Nephron progenitor cell (in vitro differentiated cells): ENCODE results near the gene C14orf119.

ENCODE experiments used
- DNase-seq: peaks from one replicate; pipeline ENCODE4 v3.0.0; 2021
- H3K27ac Mint-ChIP-seq: 2 replicates; pipeline ENCODE4 v1.8.0; 2021; ENCODE audit warnings: mild to moderate bottlenecking, moderate library complexity, mixed read lengths
- H3K27me3 Mint-ChIP-seq: 2 replicates; pipeline ENCODE4 v1.8.0; 2021; ENCODE audit warnings: mild to moderate bottlenecking, low read depth, mixed read lengths; ENCODE audit not compliant: poor library complexity
- H3K36me3 Mint-ChIP-seq: 2 replicates; pipeline ENCODE4 v1.8.0; 2021; ENCODE audit warnings: low read depth, mixed read lengths
- H3K4me1 Mint-ChIP-seq: 2 replicates; pipeline ENCODE4 v1.8.0; 2021; ENCODE audit warnings: mixed read lengths
- H3K4me3 Mint-ChIP-seq: 2 replicates; pipeline ENCODE4 v1.8.0; 2021; ENCODE audit warnings: mild to moderate bottlenecking, moderate library complexity, mixed read lengths
- H3K9me3 Mint-ChIP-seq: 2 replicates; pipeline ENCODE4 v1.8.0; 2021; ENCODE audit warnings: mild to moderate bottlenecking, moderate library complexity, mixed read lengths
- CTCF ChIP-seq: fragments of 200-600 bp; sonication (generic); IDR thresholded peaks from 2 replicates; pipeline ENCODE4 v1.5.0; 2021; ENCODE audit warnings: antibody characterized with exemption

C14orf119 gene

GRCh38 chr14:23071921-23072539 lies 23.3 kb upstream of the C14orf119 start:
- no peak for DNase-seq

DNA sequence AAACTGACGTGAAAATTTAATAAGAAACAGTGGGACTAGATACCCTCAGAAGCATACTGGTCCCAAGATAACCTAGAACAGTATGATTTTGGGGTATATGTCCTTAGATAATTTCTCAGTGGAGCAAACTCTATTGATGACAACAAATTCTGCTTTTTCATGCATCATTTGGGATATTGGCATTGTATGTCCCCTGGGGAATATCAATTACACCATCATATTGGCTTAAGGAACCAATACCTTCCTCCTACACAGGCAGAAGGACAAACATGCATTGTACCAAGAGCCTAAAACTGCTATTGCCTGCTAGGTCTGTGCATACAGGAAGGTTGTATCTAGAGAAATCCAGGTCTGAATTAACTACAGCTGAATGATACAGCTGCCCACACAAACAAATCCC lies 20.4 kb upstream of the C14orf119 start:
- peaks cover 54% of the 10 kb centered on the region for H3K36me3 Mint-ChIP-seq
- no peak overlapping the region for H3K4me3 Mint-ChIP-seq
- TF ChIP-seq CTCF = no peak
- no peaks in the 10 kb centered on the region for H3K27me3 Mint-ChIP-seq
- no peaks in the 10 kb centered on the region for H3K9me3 Mint-ChIP-seq
- no peak overlapping the region for H3K27ac Mint-ChIP-seq
- peaks cover 33% of the 10 kb centered on the region for H3K4me1 Mint-ChIP-seq
- DNase-seq = no peak

More at GRCh38 chr14:23071921-23072539, 23.3 kb upstream of the C14orf119 start:
- peak overlapping the region; percentile 97 for H3K4me3 Mint-ChIP-seq
- H3K27ac Mint-ChIP-seq = peak overlapping the region; percentile 97
- H3K27me3 Mint-ChIP-seq = no peaks in the 10 kb centered on the region
- no peak for TF ChIP-seq CTCF
- peaks cover 47% of the 10 kb centered on the region for H3K36me3 Mint-ChIP-seq
- peaks cover 54% of the 10 kb centered on the region for H3K4me1 Mint-ChIP-seq
- H3K9me3 Mint-ChIP-seq = no peaks in the 10 kb centered on the region

DNA sequence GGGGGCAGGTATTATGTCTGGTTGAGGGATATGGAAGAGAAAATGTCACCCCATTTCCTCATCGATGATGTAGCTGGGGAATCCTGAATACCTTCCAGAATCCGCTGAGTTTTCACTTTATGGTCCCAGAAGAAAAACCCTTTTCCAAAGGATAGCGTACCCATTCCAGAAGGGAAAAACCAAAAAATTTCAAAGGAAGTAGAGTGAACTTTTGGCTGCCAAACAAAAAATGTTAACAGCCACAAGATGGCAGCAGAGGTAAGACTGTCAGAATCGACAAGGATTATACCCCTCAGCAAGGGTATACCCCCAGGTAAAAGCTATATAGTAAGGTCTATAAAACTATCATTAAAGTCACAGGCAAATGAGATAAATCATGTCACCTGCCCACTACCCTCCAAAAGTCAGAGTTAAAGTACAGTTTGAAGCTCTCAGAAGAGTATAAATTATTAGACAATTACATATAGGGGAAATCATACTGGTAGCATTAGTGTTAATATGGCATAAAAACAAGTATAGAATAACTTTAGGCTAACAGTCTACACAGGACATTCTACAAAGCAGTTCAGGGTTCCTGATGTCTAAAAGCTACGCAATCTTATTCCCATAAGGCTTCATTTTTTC lies 18.4 kb upstream of the C14orf119 start:
- no peak overlapping the region for H3K27ac Mint-ChIP-seq

GRCh38 chr14:23077962-23078361 lies 17.3 kb upstream of the C14orf119 start:
- Mint-ChIP-seq H3K4me3 (no peak overlapping the region), H3K9me3 (no peaks in the 10 kb centered on the region), H3K36me3 (peaks cover 65% of the 10 kb centered on the region), H3K27me3 (no peaks in the 10 kb centered on the region), H3K4me1 (peaks cover 7% of the 10 kb centered on the region), H3K27ac (peak overlapping the region; percentile 91)
- no peak for TF ChIP-seq CTCF
- no peak for DNase-seq

More for the DNA sequence above, 18.4 kb upstream of the C14orf119 start:
- peak; percentile 57 for TF ChIP-seq CTCF
- Mint-ChIP-seq H3K9me3 (no peaks in the 10 kb centered on the region), H3K4me3 (no peak overlapping the region), H3K36me3 (peaks cover 74% of the 10 kb centered on the region), H3K27me3 (no peaks in the 10 kb centered on the region), H3K4me1 (peaks cover 18% of the 10 kb centered on the region)
- DNase-seq = no peak

DNA sequence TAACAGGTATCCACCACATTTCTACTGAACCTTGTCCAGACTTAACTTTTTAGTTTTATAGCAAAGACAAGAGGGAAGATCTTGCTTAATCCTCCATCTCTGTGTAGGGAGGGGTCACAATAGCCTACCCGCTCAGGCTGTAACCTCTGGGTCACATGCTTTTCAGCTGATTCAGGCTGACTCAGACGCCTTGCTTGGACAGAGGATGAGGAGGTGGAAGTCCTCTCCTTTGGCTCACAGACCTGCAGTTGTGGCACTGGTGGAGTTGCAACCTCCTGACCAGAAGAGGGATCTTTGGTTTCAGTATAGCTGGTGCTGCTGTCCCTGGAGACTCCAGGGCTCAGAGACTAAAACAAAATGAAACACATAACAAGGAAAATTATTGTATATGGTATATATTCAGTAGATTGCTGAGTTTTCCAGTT lies 16.6 kb upstream of the C14orf119 start:
- Mint-ChIP-seq H3K27me3 (no peaks in the 10 kb centered on the region), H3K4me1 (peaks cover 5% of the 10 kb centered on the region), H3K36me3 (peaks cover 71% of the 10 kb centered on the region), H3K9me3 (no peaks in the 10 kb centered on the region), H3K4me3 (no peak overlapping the region), H3K27ac (peak overlapping the region; percentile 71)
- TF ChIP-seq CTCF = no peak
- DNase-seq = no peak

GRCh38 chr14:23079716-23080115 lies 15.6 kb upstream of the C14orf119 start:
- no peaks in the 10 kb centered on the region for H3K27me3 Mint-ChIP-seq
- H3K4me3 Mint-ChIP-seq = no peak overlapping the region
- no peak for DNase-seq
- peaks cover 69% of the 10 kb centered on the region for H3K36me3 Mint-ChIP-seq
- peaks cover 5% of the 10 kb centered on the region for H3K4me1 Mint-ChIP-seq
- no peak for TF ChIP-seq CTCF
- no peaks in the 10 kb centered on the region for H3K9me3 Mint-ChIP-seq
- peak overlapping the region; percentile 73 for H3K27ac Mint-ChIP-seq
